ENCODE results near the gene PDGFD. TPM values are rescaled to one million over a fixed set of nuclear protein-coding genes. Genes with fewer than 3 reads are reported as not detected.

The PDGFD gene
- total RNA-seq, 3 donors from 2014 or later (not counting 1 experiment from before 2014, with no cell fraction given) = 23.2 to 41.2 (median 33.1) TPM

DNA sequence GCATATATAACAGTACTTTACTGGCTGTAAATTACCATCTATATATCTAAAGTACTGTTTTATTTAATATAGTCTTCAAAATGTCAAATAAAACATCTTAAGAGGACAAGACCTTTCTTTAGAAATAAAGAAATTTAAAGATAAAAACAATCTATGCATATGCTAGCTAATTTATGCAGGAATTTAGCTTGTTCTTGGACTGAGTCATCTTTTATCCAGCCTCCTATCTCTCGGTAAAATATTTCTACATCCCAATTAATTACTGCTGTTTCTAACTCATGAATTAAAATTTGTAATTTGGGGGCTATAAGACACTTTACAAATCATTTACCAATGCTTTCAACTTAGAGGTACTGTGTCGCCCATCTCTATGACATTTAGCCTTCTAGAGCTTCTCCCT lies 200.3 kb downstream of the PDGFD start:
- intact Hi-C loops (cut with micrococcal nuclease) = no loop called here
- no CpG with 5 or more reads among the region's 2 CpGs for WGBS (ENCODE audit: insufficient coverage)
- no peaks in the 10 kb centered on the region for H3K27me3 Mint-ChIP-seq (ENCODE audit: low read depth in 2 of 2)
- H3K4me3 Mint-ChIP-seq = no peak overlapping the region
- no peaks in the 10 kb centered on the region for H3K36me3 Mint-ChIP-seq
- H3K9me3 Mint-ChIP-seq = no peaks in the 10 kb centered on the region
- DNase-seq (no peak), ATAC-seq (no peak)
- no peaks in the 10 kb centered on the region for H3K36me3 ChIP-seq (ENCODE audit: control insufficient read depth, insufficient read depth, low read length)
- H3K9me3 ChIP-seq (ENCODE audit: control insufficient read depth, insufficient read depth, low read length) = peaks cover 2% of the 10 kb centered on the region
- H3K27ac ChIP-seq (ENCODE audit: low read length) = no peak overlapping the region
- H3K27me3 ChIP-seq (ENCODE audit: control insufficient read depth, insufficient read depth, low read length) = no peaks in the 10 kb centered on the region
- H3K4me1 ChIP-seq (ENCODE audit: control insufficient read depth, insufficient read depth, low read length) = peaks cover 5% of the 10 kb centered on the region
- no peak for TF ChIP-seq CTCF (IDR thresholded peaks at IDR 0.05)
- H3K27ac Mint-ChIP-seq = no peak overlapping the region
- H3K4me1 Mint-ChIP-seq = peaks cover 44 to 55% of the 10 kb centered on the region in 2 donors
- no peak overlapping the region for H3K4me3 ChIP-seq (ENCODE audit: low read length)

DNA sequence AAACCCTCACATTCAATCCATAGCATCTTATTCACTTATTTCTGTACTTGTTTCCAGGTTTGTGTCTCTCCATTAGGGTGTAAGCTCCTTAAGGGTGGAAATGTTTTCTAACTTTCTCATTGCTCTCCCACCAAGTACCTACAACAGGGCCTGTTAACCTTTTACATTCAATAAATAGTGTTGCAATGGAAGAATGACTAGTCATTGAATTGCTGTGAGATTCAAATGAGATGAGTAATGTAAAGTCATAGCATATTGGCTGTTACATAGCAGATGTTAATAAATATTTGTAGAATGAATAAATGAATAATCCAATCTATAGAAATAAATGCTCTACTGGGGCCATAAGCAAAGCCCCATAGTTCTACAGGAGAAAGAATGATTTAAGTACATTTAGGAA lies 202.9 kb downstream of the PDGFD start:
- Histone ChIP-seq H3K4me1 (ENCODE audit: control insufficient read depth, insufficient read depth, low read length) (peaks cover 7% of the 10 kb centered on the region), H3K4me3 (ENCODE audit: low read length) (no peak overlapping the region), H3K27ac (ENCODE audit: low read length) (no peak overlapping the region), H3K27me3 (ENCODE audit: control insufficient read depth, insufficient read depth, low read length) (no peaks in the 10 kb centered on the region), H3K9me3 (ENCODE audit: control insufficient read depth, insufficient read depth, low read length) (peaks cover 2% of the 10 kb centered on the region), H3K36me3 (ENCODE audit: control insufficient read depth, insufficient read depth, low read length) (no peaks in the 10 kb centered on the region)
- H3K9me3 Mint-ChIP-seq = no peaks in the 10 kb centered on the region
- peak overlapping the region; percentile 29 to 39 for H3K27ac Mint-ChIP-seq
- H3K4me3 Mint-ChIP-seq = no peak overlapping the region
- ATAC-seq (no peak), DNase-seq (no peak)
- no peaks in the 10 kb centered on the region for H3K36me3 Mint-ChIP-seq
- no peak for TF ChIP-seq CTCF (IDR thresholded peaks at IDR 0.05)
- no peaks in the 10 kb centered on the region for H3K27me3 Mint-ChIP-seq (ENCODE audit: low read depth in 2 of 2)
- peaks cover 46 to 60% of the 10 kb centered on the region in 2 donors for H3K4me1 Mint-ChIP-seq
- intact Hi-C loops (cut with micrococcal nuclease) = no loop called here

GRCh38 chr11:103960108-103960507 lies 203.8 kb downstream of the PDGFD start:
- no peak overlapping the region for H3K27ac Mint-ChIP-seq
- no peak for TF ChIP-seq CTCF (IDR thresholded peaks at IDR 0.05)
- H3K9me3 Mint-ChIP-seq = no peaks in the 10 kb centered on the region
- Histone ChIP-seq H3K36me3 (ENCODE audit: control insufficient read depth, insufficient read depth, low read length) (no peaks in the 10 kb centered on the region), H3K27ac (ENCODE audit: low read length) (no peak overlapping the region), H3K9me3 (ENCODE audit: control insufficient read depth, insufficient read depth, low read length) (peaks cover 2% of the 10 kb centered on the region), H3K27me3 (ENCODE audit: control insufficient read depth, insufficient read depth, low read length) (no peaks in the 10 kb centered on the region), H3K4me1 (ENCODE audit: control insufficient read depth, insufficient read depth, low read length) (peaks cover 7% of the 10 kb centered on the region), H3K4me3 (ENCODE audit: low read length) (no peak overlapping the region)
- peaks cover 46 to 59% of the 10 kb centered on the region in 2 donors for H3K4me1 Mint-ChIP-seq
- intact Hi-C loops (cut with micrococcal nuclease) = no loop called here
- 83% methylated on average over 1 of the region's 2 CpGs for WGBS (ENCODE audit: insufficient coverage)
- no peak overlapping the region for H3K4me3 Mint-ChIP-seq
- ATAC-seq = no peak
- no peak for DNase-seq
- no peaks in the 10 kb centered on the region for H3K36me3 Mint-ChIP-seq
- H3K27me3 Mint-ChIP-seq (ENCODE audit: low read depth in 2 of 2) = no peaks in the 10 kb centered on the region

GRCh38 chr11:103959279-103959942 lies 204.5 kb downstream of the PDGFD start:
- Mint-ChIP-seq H3K36me3 (no peaks in the 10 kb centered on the region), H3K27ac (peak overlapping the region; percentile 87 to 90), H3K4me1 (peaks cover 46 to 52% of the 10 kb centered on the region in 2 donors), H3K9me3 (no peaks in the 10 kb centered on the region), H3K4me3 (peak overlapping the region; percentile 80), H3K27me3 (ENCODE audit: low read depth in 2 of 2) (no peaks in the 10 kb centered on the region)
- Histone ChIP-seq H3K27me3 (ENCODE audit: control insufficient read depth, insufficient read depth, low read length) (no peaks in the 10 kb centered on the region), H3K27ac (ENCODE audit: low read length) (peak overlapping the region; percentile 17), H3K4me1 (ENCODE audit: control insufficient read depth, insufficient read depth, low read length) (peaks cover 7% of the 10 kb centered on the region), H3K9me3 (ENCODE audit: control insufficient read depth, insufficient read depth, low read length) (peaks cover 2% of the 10 kb centered on the region), H3K36me3 (ENCODE audit: control insufficient read depth, insufficient read depth, low read length) (no peaks in the 10 kb centered on the region), H3K4me3 (ENCODE audit: low read length) (no peak overlapping the region)
- WGBS (ENCODE audit: insufficient coverage) = 36% methylated on average over 2 of the region's 3 CpGs
- intact Hi-C loops (cut with micrococcal nuclease) = no loop called here
- no peak for TF ChIP-seq CTCF (IDR thresholded peaks at IDR 0.05)
- ATAC-seq (peak; percentile 56 to 69 (median 66)), DNase-seq (peak in 1 of 2 donors; percentile 2)

All from natural killer cell (primary cell).